HG03039 (cell line): ENCODE results near the gene TDP1.
"Not testable (repeated sequence)": the region's sequence is repeated elsewhere in the genome, so short reads cannot be mapped to it uniquely, and the experiment has no call there.

ENCODE experiments used
- ATAC-seq: cut with Tn5 transposase; IDR thresholded peaks from one replicate; pipeline ENCODE4 v1.9.1; 2021; ENCODE audit warnings: mild to moderate bottlenecking, moderate library complexity; ENCODE audit not compliant: unreplicated experiment

The TDP1 gene

GRCh38 chr14:89988787-89989186 lies 33.1 kb downstream of the TDP1 start:
- no peak for ATAC-seq

GRCh38 chr14:89990218-89990617 lies 34.5 kb downstream of the TDP1 start:
- ATAC-seq: no peak

- ATAC-seq: no peak
These were observed 35.0 kb downstream of the TDP1 start for GRCh38 chr14:89990623-89991275.

GRCh38 chr14:89992273-89992672 lies 36.5 kb downstream of the TDP1 start:
- no peak for ATAC-seq

- ATAC-seq: no peak
These were observed 41.2 kb downstream of the TDP1 start for GRCh38 chr14:89996963-89997362.

- no peak for ATAC-seq
These were observed 45.2 kb downstream of the TDP1 start for GRCh38 chr14:90000935-90001334.

GRCh38 chr14:90003526-90004307 lies 48.0 kb downstream of the TDP1 start:
- no peak for ATAC-seq

- no peak for ATAC-seq
These were observed 49.7 kb downstream of the TDP1 start for GRCh38 chr14:90005441-90005840.

GRCh38 chr14:90005939-90006530 lies 50.3 kb downstream of the TDP1 start:
- ATAC-seq: no peak

GRCh38 chr14:90017371-90017770 lies 61.6 kb downstream of the TDP1 start:
- ATAC-seq: no peak

GRCh38 chr14:90019824-90020523 lies 64.2 kb downstream of the TDP1 start:
- ATAC-seq: no peak

- no peak for ATAC-seq
These were observed 67.6 kb downstream of the TDP1 start for GRCh38 chr14:90023176-90023896.

- ATAC-seq: no peak
These were observed 69.2 kb downstream of the TDP1 start for GRCh38 chr14:90024910-90025309.

- not testable (repeated sequence) for ATAC-seq
These were observed 70.9 kb downstream of the TDP1 start for GRCh38 chr14:90026608-90027007.

- no peak for ATAC-seq
These were observed 72.1 kb downstream of the TDP1 start for GRCh38 chr14:90027842-90028241.

- no peak for ATAC-seq
These were observed 78.4 kb downstream of the TDP1 start for GRCh38 chr14:90034156-90034555.

GRCh38 chr14:90034835-90035525 lies 79.3 kb downstream of the TDP1 start:
- ATAC-seq: no peak

- ATAC-seq: no peak
These were observed 83.7 kb downstream of the TDP1 start for GRCh38 chr14:90039253-90040010.

- ATAC-seq: no peak
These were observed 84.7 kb downstream of the TDP1 start for GRCh38 chr14:90040411-90040810.
